Suprapubic skin (tissue), 4 donors: ENCODE results near the gene HOXA5. TPM values are rescaled to one million over a fixed set of nuclear protein-coding genes. Genes with fewer than 3 reads are reported as not detected.
A peak's percentile ranks its signal among the peaks of the same experiment; 100 is the strongest.

ENCODE experiments used
- DNase-seq, 2 donors: peaks; one replicate each; pipeline ENCODE4 v3.0.0-alpha.2; 2019; ENCODE audit warnings: low spot score in 2 of 2
- H3K27ac ChIP-seq: fragments of 200-600 bp; sonication (generic); one replicate; pipeline ENCODE4 v1.5.1; 2019
- H3K27me3 ChIP-seq: fragments of 200-600 bp; sonication (generic); one replicate; pipeline ENCODE4 v1.5.1; 2019
- H3K36me3 ChIP-seq: fragments of 200-600 bp; sonication (generic); one replicate; pipeline ENCODE4 v1.5.1; 2019
- H3K4me1 ChIP-seq: fragments of 200-600 bp; sonication (generic); one replicate; pipeline ENCODE4 v1.5.1; 2019
- H3K4me3 ChIP-seq: fragments of 200-600 bp; sonication (generic); one replicate; pipeline ENCODE4 v1.5.1; 2019; ENCODE audit warnings: mild to moderate bottlenecking
- H3K9me3 ChIP-seq: fragments of 200-600 bp; sonication (generic); one replicate; pipeline ENCODE4 v1.5.1; 2019
- EP300 ChIP-seq: sonication (generic); formaldehyde crosslinking; IDR thresholded peaks from one replicate; pipeline ENCODE4 v1.6.1; 2017; ENCODE audit warnings: antibody characterized with exemption
- POLR2A ChIP-seq, 2 donors: fragments of 450-650 bp; IDR thresholded peaks; one replicate each; pipeline ENCODE4 v1.6.1; 2017; ENCODE audit warnings: antibody characterized with exemption in 2 of 2, mild to moderate bottlenecking in 2 of 2, moderate library complexity in 2 of 2
- POLR2AphosphoS5 ChIP-seq, 3 donors: sonication (generic); formaldehyde crosslinking; IDR thresholded peaks; one replicate each; pipeline ENCODE4 v1.6.1; 2017; ENCODE audit warnings: antibody characterized with exemption in 3 of 3
- WGBS: methylation state at CpG from one replicate; pipeline ENCODE4 v1.1.5; 2018; 5-methylcytosine and 5-hydroxymethylcytosine counted together
- total RNA-seq, 4 donors: library from RNA; depleted of rRNA; stranded (reverse); fragments of >200 nt; gene quantifications; one replicate each; pipeline ENCODE4 v1.1.0, GENCODE V29; 2016
- TF ChIP-seq, protein P1 (sequence below), 2 donors: fragments of 200-600 bp in 1 of 2; fragments of 450-650 bp in 1 of 2; sonication (generic) in 1 of 2; IDR thresholded peaks; one replicate each; pipeline ENCODE4 v1.5.1; 2016 to 2019; ENCODE audit warnings: antibody characterized with exemption in 2 of 2, mild to moderate bottlenecking in 1 of 2, moderate library complexity in 1 of 2

Gene HOXA5
- total RNA-seq, 4 donors from 2014 or later, result 4.7 to 16.3 (median 14.6) TPM

DNA sequence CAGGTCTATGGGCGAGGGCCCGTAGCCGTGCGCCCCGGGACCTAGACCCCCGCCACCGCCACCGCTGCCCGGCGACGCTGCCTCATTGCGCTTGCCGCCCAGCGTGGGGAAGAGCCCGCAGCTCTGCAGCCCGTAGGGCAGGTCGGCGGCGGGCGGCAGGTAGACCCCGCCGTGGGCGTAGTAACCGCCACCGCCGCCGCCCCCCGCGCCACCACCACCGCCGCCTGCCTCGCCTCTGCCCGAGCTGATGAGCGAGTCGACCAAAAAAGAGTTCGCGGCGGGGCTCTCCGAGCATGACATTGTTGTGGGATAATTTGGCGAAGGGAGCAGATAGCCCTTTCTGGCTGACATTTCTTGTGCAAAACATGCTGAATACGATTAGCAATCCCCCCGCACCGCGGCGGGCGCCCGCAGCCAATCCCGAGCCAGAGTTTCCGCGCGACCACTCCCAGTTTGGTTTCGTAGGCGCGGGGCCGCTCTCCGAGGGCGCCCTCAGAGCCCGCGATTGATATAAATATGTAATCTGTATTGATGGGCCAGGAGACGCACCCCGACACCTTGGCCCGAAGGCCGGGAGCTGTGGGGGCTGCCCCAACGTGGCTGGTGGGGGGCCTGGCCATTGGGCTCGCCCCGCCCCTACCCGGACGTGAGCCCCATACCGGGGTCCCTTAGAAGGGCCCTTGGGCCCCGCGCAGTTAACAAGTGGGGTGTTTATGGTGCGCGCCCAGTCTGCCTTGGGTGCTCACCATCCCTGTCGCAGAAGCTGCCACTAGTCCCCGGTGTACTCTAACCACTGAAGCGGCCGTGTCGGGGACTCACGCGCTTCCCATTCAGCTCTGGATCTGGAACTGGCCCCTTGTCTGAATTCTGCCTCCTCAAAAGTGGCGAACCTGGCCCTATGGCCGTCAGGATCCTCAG, 30.7 kb upstream of the HOXA5 start, which contains the start of gene HOXA10:
Gene HOXA10, minus strand, starts transcription at position 365 of the 918 bp plus-strand sequence. Its CDS starts 14 bp downstream, at position 351.
- Histone ChIP-seq H3K27me3 (peaks cover 8% of the 10 kb centered on the region), H3K36me3 (no peaks in the 10 kb centered on the region), H3K4me3 (peak within 1 kb of the TSS; percentile 84), H3K4me1 (peaks cover 64% of the 10 kb centered on the region), H3K9me3 (no peaks in the 10 kb centered on the region), H3K27ac (peak within 1 kb of the TSS; percentile 94)
- WGBS, result 37% methylated on average over 13 of the region's 82 CpGs
- TF ChIP-seq EP300 (no peak), POLR2A (IDR thresholded peaks at IDR 0.05) (peak in 1 of 2 donors; percentile 39)
- peak; percentile 81 to 85 for DNase-seq

DNA sequence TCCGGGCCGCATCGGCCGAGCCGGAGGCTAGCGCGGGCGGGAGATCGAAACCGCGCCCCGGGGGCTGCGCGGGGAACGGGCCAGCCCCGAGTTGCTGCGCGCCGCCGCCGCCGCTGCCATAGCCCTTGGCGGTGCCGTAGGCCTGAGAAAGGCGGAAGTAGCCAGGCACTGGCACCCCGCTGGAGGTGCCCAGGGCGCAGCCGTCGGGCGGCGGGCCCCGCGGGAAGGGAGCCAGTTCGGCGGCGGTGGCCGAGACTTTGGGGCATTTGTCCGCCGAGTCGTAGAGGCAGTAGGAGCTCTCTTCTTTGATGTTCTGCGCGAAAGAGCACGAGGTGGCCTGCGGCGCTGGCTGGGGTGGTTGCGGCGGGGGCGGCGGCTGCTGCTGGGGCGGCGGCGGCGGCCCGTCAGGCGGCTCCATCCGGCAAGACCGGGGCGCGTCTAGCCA, 30.1 kb upstream of the HOXA5 start:
- H3K4me3 ChIP-seq, result peak overlapping the region; percentile 84
- DNase-seq, result peak; percentile 72 to 73
- H3K27ac ChIP-seq, result peak overlapping the region; percentile 94

DNA sequence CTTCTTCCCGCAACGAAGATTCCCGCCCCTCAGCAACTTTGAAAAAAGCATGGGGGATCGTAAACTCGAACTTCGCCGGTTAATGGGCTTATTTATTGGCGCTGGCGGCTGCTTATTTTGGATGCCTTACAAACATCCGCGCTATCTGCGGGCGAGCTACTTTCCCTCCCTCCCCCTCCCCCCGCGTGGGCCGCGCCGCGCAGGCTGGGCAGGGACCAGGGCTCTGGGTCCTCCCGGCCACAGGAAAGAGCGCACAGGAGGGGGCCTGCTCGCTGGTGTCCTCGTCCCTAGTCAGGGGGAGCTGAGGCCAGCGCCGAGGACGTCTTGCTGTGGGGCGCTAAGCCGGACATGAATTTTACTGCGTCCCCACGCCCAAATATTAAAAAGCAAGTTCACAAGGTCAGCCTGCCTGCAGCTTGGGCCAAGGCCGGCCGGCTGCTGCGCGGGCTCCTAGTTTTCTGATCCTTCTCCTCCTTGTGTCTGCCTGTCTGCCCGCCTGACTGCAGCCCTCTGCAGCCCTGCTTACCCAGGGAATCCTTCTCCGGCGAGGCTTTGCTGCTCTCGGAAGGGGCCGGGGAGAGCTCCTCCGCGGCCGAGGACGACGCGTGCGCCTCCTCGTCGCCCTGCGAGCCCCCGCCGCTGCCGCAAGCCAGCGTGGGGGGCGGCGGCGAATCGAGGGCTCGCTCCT, 29.5 kb upstream of the HOXA5 start:
- peaks cover 11% of the 10 kb centered on the region for H3K27me3 ChIP-seq
- WGBS, result 4% methylated on average over 21 of the region's 58 CpGs

More for the DNA sequence above, 30.1 kb upstream of the HOXA5 start:
- TF ChIP-seq, protein P1, sequence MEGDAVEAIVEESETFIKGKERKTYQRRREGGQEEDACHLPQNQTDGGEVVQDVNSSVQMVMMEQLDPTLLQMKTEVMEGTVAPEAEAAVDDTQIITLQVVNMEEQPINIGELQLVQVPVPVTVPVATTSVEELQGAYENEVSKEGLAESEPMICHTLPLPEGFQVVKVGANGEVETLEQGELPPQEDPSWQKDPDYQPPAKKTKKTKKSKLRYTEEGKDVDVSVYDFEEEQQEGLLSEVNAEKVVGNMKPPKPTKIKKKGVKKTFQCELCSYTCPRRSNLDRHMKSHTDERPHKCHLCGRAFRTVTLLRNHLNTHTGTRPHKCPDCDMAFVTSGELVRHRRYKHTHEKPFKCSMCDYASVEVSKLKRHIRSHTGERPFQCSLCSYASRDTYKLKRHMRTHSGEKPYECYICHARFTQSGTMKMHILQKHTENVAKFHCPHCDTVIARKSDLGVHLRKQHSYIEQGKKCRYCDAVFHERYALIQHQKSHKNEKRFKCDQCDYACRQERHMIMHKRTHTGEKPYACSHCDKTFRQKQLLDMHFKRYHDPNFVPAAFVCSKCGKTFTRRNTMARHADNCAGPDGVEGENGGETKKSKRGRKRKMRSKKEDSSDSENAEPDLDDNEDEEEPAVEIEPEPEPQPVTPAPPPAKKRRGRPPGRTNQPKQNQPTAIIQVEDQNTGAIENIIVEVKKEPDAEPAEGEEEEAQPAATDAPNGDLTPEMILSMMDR (IDR thresholded peaks at IDR 0.05), result no peak
- TF ChIP-seq POLR2A (IDR thresholded peaks at IDR 0.05) (no peak), POLR2AphosphoS5 (IDR thresholded peaks at IDR 0.05) (no peak), EP300 (no peak)
- peaks cover 71% of the 10 kb centered on the region for H3K4me1 ChIP-seq
- no CpG with 5 or more reads among the region's 59 CpGs for WGBS
- H3K36me3 ChIP-seq, result no peaks in the 10 kb centered on the region
- no peaks in the 10 kb centered on the region for H3K9me3 ChIP-seq
- peaks cover 11% of the 10 kb centered on the region for H3K27me3 ChIP-seq

DNA sequence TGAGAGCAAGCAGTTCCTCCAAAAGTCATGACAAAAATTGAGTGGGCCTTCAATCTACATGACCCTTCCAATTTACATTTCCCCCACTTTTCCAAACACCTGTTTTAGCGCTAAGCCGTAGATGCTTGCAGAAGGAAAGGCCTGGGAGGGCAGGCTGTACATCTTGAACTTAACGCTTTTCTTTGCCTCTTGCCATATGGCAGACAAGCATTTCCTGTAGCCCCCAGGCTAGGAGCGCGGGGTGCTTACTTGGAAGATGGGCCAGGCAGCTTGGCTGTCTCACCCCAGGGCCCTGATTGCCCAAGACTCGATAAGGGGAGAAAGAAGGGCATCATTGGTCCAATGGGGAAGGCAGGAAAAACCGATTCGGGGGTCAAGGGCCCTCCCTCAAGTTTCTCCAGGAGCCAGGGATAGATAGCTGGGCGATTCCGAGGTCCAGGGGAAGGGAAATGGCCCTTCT, 28.9 kb upstream of the HOXA5 start:
- no peaks in the 10 kb centered on the region for H3K9me3 ChIP-seq
- H3K4me3 ChIP-seq, result peak overlapping the region; percentile 84
- 25% methylated on average over 10 of the region's 10 CpGs for WGBS
- TF ChIP-seq EP300, result no peak
- H3K4me1 ChIP-seq, result peaks cover 82% of the 10 kb centered on the region
- DNase-seq, result peak; percentile 74 to 79
- H3K27me3 ChIP-seq, result peaks cover 13% of the 10 kb centered on the region
- no peaks in the 10 kb centered on the region for H3K36me3 ChIP-seq
- H3K27ac ChIP-seq, result peak overlapping the region; percentile 94

More for the DNA sequence above, 29.5 kb upstream of the HOXA5 start:
- no peaks in the 10 kb centered on the region for H3K36me3 ChIP-seq
- H3K9me3 ChIP-seq, result no peaks in the 10 kb centered on the region
- TF ChIP-seq, protein P1 (IDR thresholded peaks at IDR 0.05), result no peak
- no peak for TF ChIP-seq POLR2AphosphoS5 (IDR thresholded peaks at IDR 0.05)
- TF ChIP-seq EP300, result no peak
- no peak for TF ChIP-seq POLR2A (IDR thresholded peaks at IDR 0.05)
- peak; percentile 85 to 89 for DNase-seq
- peak overlapping the region; percentile 84 for H3K4me3 ChIP-seq
- peak overlapping the region; percentile 94 for H3K27ac ChIP-seq
- peaks cover 76% of the 10 kb centered on the region for H3K4me1 ChIP-seq

DNA sequence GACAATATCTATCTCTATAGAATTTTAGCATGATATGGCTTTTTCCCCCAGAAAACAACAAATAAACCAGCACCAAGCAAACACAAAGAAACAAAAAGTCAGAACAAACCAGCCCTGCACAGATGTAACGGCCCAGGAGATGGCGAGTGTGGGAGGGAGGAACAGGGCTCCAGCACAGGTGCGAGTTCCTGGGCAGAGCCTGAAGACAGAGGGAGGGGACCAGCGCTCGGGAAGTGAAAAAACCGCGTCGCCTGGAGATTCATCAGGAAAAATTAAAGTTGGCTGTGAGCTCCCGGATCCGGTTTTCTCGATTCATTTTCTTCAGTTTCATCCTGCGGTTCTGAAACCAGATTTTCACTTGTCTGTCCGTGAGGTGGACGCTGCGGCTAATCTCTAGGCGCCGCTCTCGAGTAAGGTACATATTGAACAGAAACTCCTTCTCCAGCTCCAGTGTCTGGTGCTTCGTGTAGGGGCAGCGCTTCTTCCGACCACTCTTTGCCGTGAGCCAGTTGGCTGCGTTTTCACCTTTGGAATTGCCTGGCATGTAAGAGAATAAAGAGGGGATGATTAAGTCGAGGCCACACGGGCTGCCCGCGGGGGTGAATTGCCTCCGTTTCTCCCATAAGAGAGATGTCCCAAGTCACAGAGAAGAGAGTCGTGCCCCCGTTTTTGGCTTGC, 28.3 kb upstream of the HOXA5 start:
- DNase-seq, result peak; percentile 64 to 78
- peak overlapping the region; percentile 94 for H3K27ac ChIP-seq
- H3K9me3 ChIP-seq, result no peaks in the 10 kb centered on the region
- peak overlapping the region; percentile 84 for H3K4me3 ChIP-seq
- 18% methylated on average over 30 of the region's 30 CpGs for WGBS
- TF ChIP-seq POLR2A (IDR thresholded peaks at IDR 0.05) (no peak), EP300 (no peak), POLR2AphosphoS5 (IDR thresholded peaks at IDR 0.05) (no peak)
- TF ChIP-seq, protein P1 (IDR thresholded peaks at IDR 0.05), result no peak
- peaks cover 85% of the 10 kb centered on the region for H3K4me1 ChIP-seq
- H3K36me3 ChIP-seq, result no peaks in the 10 kb centered on the region
- peaks cover 16% of the 10 kb centered on the region for H3K27me3 ChIP-seq
